ENCODE measurements around the gene PAX2. TPM values are rescaled to one million over a fixed set of nuclear protein-coding genes. Genes with fewer than 3 reads are reported as not detected.
"Not testable (repeated sequence)": the region's sequence is repeated elsewhere in the genome, so short reads cannot be mapped to it uniquely, and the experiment has no call there.

PAX2 gene
- total RNA-seq, 1 experiment from 2014 or later, result not detected

DNA sequence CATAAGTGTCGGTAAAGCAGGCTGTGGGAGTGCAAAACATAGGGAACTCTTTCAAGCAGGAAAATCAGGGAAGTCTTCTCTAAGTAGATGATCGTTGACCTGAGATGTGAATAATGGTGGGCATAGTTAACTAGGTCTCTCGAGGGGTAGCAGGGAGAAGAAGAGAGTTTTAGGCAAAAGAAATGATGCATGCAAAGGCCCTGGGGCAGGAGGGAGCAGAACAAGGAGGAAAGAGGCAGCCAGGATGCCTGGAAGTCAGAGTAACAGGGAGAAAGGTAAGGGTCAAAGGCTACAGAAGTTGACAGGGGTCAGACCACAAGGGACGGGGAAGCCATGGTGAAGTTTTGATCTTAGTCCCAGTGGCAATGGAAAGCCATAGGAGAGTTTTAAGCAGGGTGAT lies 47.8 kb upstream of the PAX2 start:
- no peak overlapping the region for H3K18ac ChIP-seq (ENCODE audit: insufficient read length, low read depth, low read length)
- H3K9ac ChIP-seq (ENCODE audit: extremely low read depth, insufficient read length, low read length), result no peak overlapping the region
- H2BK20ac ChIP-seq (ENCODE audit: low read depth, low read length, poor library complexity, severe bottlenecking), result no peak overlapping the region
- H2AK5ac ChIP-seq (ENCODE audit: insufficient read length, low read length), result no peak overlapping the region
- no peak overlapping the region for H3K23ac ChIP-seq (ENCODE audit: insufficient read length, low read depth, low read length)
- H3K9me3 ChIP-seq (ENCODE audit: control insufficient read depth, low read depth, low read length), result no peaks in the 10 kb centered on the region
- Mint-ChIP-seq H3K4me3 (no peak overlapping the region), H3K36me3 (ENCODE audit: insufficient read depth in 1 of 3, low read depth in 3 of 3) (no peaks in the 10 kb centered on the region), H3K27ac (no peak overlapping the region), H3K9me3 (no peaks in the 10 kb centered on the region), H3K27me3 (ENCODE audit: low read depth) (peaks cover 36% of the 10 kb centered on the region), H3K4me1 (no peaks in the 10 kb centered on the region)
- no peak overlapping the region for H3K4ac ChIP-seq (ENCODE audit: low read depth, low read length)
- H2BK120ac ChIP-seq (ENCODE audit: low read depth, low read length, poor library complexity, severe bottlenecking), result no peak overlapping the region
- no peak for DNase-seq
- H3K14ac ChIP-seq (ENCODE audit: insufficient read depth, low read length), result no peak overlapping the region
- no peaks in the 10 kb centered on the region for H3K4me1 ChIP-seq (ENCODE audit: insufficient read depth, low read length)
- WGBS (ENCODE audit: extremely low coverage, insufficient read length, low lambda C conversion rate), result no CpG with 5 or more reads among the region's 4 CpGs
- H2BK15ac ChIP-seq (ENCODE audit: low read depth, low read length), result no peak overlapping the region
- H3K79me2 ChIP-seq (ENCODE audit: insufficient read depth, low read length), result no peaks in the 10 kb centered on the region
- TF ChIP-seq, protein P1, sequence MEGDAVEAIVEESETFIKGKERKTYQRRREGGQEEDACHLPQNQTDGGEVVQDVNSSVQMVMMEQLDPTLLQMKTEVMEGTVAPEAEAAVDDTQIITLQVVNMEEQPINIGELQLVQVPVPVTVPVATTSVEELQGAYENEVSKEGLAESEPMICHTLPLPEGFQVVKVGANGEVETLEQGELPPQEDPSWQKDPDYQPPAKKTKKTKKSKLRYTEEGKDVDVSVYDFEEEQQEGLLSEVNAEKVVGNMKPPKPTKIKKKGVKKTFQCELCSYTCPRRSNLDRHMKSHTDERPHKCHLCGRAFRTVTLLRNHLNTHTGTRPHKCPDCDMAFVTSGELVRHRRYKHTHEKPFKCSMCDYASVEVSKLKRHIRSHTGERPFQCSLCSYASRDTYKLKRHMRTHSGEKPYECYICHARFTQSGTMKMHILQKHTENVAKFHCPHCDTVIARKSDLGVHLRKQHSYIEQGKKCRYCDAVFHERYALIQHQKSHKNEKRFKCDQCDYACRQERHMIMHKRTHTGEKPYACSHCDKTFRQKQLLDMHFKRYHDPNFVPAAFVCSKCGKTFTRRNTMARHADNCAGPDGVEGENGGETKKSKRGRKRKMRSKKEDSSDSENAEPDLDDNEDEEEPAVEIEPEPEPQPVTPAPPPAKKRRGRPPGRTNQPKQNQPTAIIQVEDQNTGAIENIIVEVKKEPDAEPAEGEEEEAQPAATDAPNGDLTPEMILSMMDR (conservative IDR thresholded peaks at IDR 0.05), result no peak
- no peak overlapping the region for H3K27ac ChIP-seq (ENCODE audit: insufficient read length, low read depth, low read length)
- no peak overlapping the region for H4K91ac ChIP-seq (ENCODE audit: insufficient read length, low read depth, low read length)
- H3K27me3 ChIP-seq (ENCODE audit: insufficient read depth, low read length), result no peaks in the 10 kb centered on the region; the same call in 1 of the 2 replicates
- H4K8ac ChIP-seq (replicated peaks; ENCODE audit: insufficient read length, low read depth, low read length), result no peak overlapping the region
- H3K79me1 ChIP-seq (ENCODE audit: insufficient read depth, low read depth, low read length, poor library complexity, severe bottlenecking), result no peaks in the 10 kb centered on the region
- no peak overlapping the region for H2BK5ac ChIP-seq (ENCODE audit: insufficient read length, low read length)
- no peaks in the 10 kb centered on the region for H4K20me1 ChIP-seq (ENCODE audit: control insufficient read depth, insufficient read depth, insufficient read length)
- no peak overlapping the region for H2BK12ac ChIP-seq (ENCODE audit: insufficient read length, low read depth, low read length)
- H3T11ph ChIP-seq (ENCODE audit: low read length), result no peak overlapping the region
- no peak overlapping the region for H4K5ac ChIP-seq (ENCODE audit: insufficient read length, low read depth, low read length)
- no peak overlapping the region for H3K56ac ChIP-seq (ENCODE audit: insufficient read length, low read depth, low read length)
- H3K23me2 ChIP-seq (ENCODE audit: insufficient read length, low read depth, low read length, poor library complexity, severe bottlenecking), result no peaks in the 10 kb centered on the region
- no peak overlapping the region for H3K4me2 ChIP-seq (ENCODE audit: insufficient read depth, insufficient read length, low read length)
- H2AFZ ChIP-seq (ENCODE audit: low read length), result no peak overlapping the region

DNA sequence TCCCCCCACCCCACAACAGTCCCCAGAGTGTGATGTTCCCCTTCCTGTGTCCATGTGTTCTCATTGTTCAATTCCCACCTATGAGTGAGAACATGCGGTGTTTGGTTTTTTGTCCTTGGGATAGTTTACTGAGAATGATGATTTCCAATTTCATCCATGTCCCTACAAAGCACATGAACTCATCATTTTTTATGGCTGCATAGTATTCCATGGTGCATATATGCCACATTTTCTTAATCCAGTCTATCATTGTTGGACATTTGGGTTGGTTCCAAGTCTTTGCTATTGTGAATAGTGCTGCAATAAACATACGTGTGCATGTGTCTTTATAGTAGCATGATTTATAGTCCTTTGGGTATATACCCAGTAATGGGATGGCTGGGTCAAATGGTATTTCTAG lies 43.7 kb upstream of the PAX2 start:
- H3K27me3 Mint-ChIP-seq (ENCODE audit: low read depth), result peaks cover 39% of the 10 kb centered on the region
- not testable (repeated sequence) for H3K36me3 Mint-ChIP-seq (ENCODE audit: insufficient read depth in 1 of 3, low read depth in 3 of 3); H2BK20ac ChIP-seq (ENCODE audit: low read depth, low read length, poor library complexity, severe bottlenecking)

More for the DNA sequence above, 43.7 kb upstream of the PAX2 start:
- DNase-seq; H3K9ac ChIP-seq (ENCODE audit: extremely low read depth, insufficient read length, low read length); H3K4me1 ChIP-seq (ENCODE audit: insufficient read depth, low read length); H3K9me3 ChIP-seq (ENCODE audit: control insufficient read depth, low read depth, low read length); H4K20me1 ChIP-seq (ENCODE audit: control insufficient read depth, insufficient read depth, insufficient read length); H2BK12ac ChIP-seq (ENCODE audit: insufficient read length, low read depth, low read length); H2AK5ac ChIP-seq (ENCODE audit: insufficient read length, low read length); H2BK120ac ChIP-seq (ENCODE audit: low read depth, low read length, poor library complexity, severe bottlenecking); H3K27me3 ChIP-seq (ENCODE audit: insufficient read depth, low read length); H3K18ac ChIP-seq (ENCODE audit: insufficient read length, low read depth, low read length); H4K8ac ChIP-seq (replicated peaks; ENCODE audit: insufficient read length, low read depth, low read length); H3K4me1 Mint-ChIP-seq; H2BK5ac ChIP-seq (ENCODE audit: insufficient read length, low read length); H3K23ac ChIP-seq (ENCODE audit: insufficient read length, low read depth, low read length); H3K27ac ChIP-seq (ENCODE audit: insufficient read length, low read depth, low read length); H3K56ac ChIP-seq (ENCODE audit: insufficient read length, low read depth, low read length); H2AFZ ChIP-seq (ENCODE audit: low read length); H3T11ph ChIP-seq (ENCODE audit: low read length); H3K23me2 ChIP-seq (ENCODE audit: insufficient read length, low read depth, low read length, poor library complexity, severe bottlenecking); H3K4me2 ChIP-seq (ENCODE audit: insufficient read depth, insufficient read length, low read length); H3K79me2 ChIP-seq (ENCODE audit: insufficient read depth, low read length); H3K79me1 ChIP-seq (ENCODE audit: insufficient read depth, low read depth, low read length, poor library complexity, severe bottlenecking); H3K4me3 Mint-ChIP-seq; H3K4ac ChIP-seq (ENCODE audit: low read depth, low read length); H3K27ac Mint-ChIP-seq; H3K14ac ChIP-seq (ENCODE audit: insufficient read depth, low read length); H4K91ac ChIP-seq (ENCODE audit: insufficient read length, low read depth, low read length); H2BK15ac ChIP-seq (ENCODE audit: low read depth, low read length); H4K5ac ChIP-seq (ENCODE audit: insufficient read length, low read depth, low read length); H3K9me3 Mint-ChIP-seq: not testable (repeated sequence)
- no CpG with 5 or more reads among the region's 2 CpGs for WGBS (ENCODE audit: extremely low coverage, insufficient read length, low lambda C conversion rate)
